Measurements from ENCODE around the gene FAM199X. TPM values are rescaled to one million over a fixed set of nuclear protein-coding genes. Genes with fewer than 3 reads are reported as not detected.

The FAM199X gene
- total RNA-seq = 10 to 100 TPM; 16.5 to 19.1 TPM
- polyA plus RNA-seq (ENCODE audit: insufficient read length in 6 of 6) = 10 to 100 TPM; 23.4 to 29.3 (median 27.3) TPM
- long read RNA-seq, donor 1, full-length matches to known transcripts = 2 of 2 reads
- long read RNA-seq, donor 1, partial matches to known transcripts = 0 of 2 reads
- long read RNA-seq, donor 1, other reads (novel, unspliced or antisense) = 0 of 2 reads
- long read RNA-seq, donor 2, full-length matches to known transcripts = 2 of 2 reads
- long read RNA-seq, donor 2, partial matches to known transcripts = 0 of 2 reads
- long read RNA-seq, donor 2, other reads (novel, unspliced or antisense) = 0 of 2 reads
- long read RNA-seq, donor 3 = 0 reads
- long read RNA-seq, donor 4, partial matches to known transcripts = 1 of 1 reads
- long read RNA-seq, donor 4, other reads (novel, unspliced or antisense) = 0 of 1 reads
- long read RNA-seq, donor 5, full-length matches to known transcripts = 2 of 2 reads
- long read RNA-seq, donor 5, partial matches to known transcripts = 0 of 2 reads
- long read RNA-seq, donor 5, other reads (novel, unspliced or antisense) = 0 of 2 reads
- long read RNA-seq, donor 6, full-length matches to known transcripts = 4 of 4 reads
- long read RNA-seq, donor 6, partial matches to known transcripts = 0 of 4 reads
- long read RNA-seq, donor 6, other reads (novel, unspliced or antisense) = 0 of 4 reads
- long read RNA-seq, donor 7, full-length matches to known transcripts = 5 of 5 reads
- long read RNA-seq, donor 7, partial matches to known transcripts = 0 of 5 reads
- long read RNA-seq, donor 7, other reads (novel, unspliced or antisense) = 0 of 5 reads
- long read RNA-seq, donor 8, full-length matches to known transcripts = 2 of 2 reads
- long read RNA-seq, donor 8, partial matches to known transcripts = 0 of 2 reads
- long read RNA-seq, donor 8, other reads (novel, unspliced or antisense) = 0 of 2 reads
- long read RNA-seq, donor 9 = 0 reads
- long read RNA-seq, donor 10 = 0 reads
- long read RNA-seq, donor 11, full-length matches to known transcripts = 3 of 3 reads
- long read RNA-seq, donor 11, partial matches to known transcripts = 0 of 3 reads
- long read RNA-seq, donor 11, other reads (novel, unspliced or antisense) = 0 of 3 reads
- long read RNA-seq, donor 12, full-length matches to known transcripts = 5 of 5 reads
- long read RNA-seq, donor 12, partial matches to known transcripts = 0 of 5 reads
- long read RNA-seq, donor 12, other reads (novel, unspliced or antisense) = 0 of 5 reads

GRCh38 chrX:104165894-104166734 is at the start of gene FAM199X:
FAM199X (plus strand) TSS chrX:104166453; CDS start chrX:104166786, 333 bp downstream.
- TF ChIP-seq, protein P1, sequence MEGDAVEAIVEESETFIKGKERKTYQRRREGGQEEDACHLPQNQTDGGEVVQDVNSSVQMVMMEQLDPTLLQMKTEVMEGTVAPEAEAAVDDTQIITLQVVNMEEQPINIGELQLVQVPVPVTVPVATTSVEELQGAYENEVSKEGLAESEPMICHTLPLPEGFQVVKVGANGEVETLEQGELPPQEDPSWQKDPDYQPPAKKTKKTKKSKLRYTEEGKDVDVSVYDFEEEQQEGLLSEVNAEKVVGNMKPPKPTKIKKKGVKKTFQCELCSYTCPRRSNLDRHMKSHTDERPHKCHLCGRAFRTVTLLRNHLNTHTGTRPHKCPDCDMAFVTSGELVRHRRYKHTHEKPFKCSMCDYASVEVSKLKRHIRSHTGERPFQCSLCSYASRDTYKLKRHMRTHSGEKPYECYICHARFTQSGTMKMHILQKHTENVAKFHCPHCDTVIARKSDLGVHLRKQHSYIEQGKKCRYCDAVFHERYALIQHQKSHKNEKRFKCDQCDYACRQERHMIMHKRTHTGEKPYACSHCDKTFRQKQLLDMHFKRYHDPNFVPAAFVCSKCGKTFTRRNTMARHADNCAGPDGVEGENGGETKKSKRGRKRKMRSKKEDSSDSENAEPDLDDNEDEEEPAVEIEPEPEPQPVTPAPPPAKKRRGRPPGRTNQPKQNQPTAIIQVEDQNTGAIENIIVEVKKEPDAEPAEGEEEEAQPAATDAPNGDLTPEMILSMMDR (IDR thresholded peaks at IDR 0.05) = peak; percentile 66 to 93
- H3K36me3 ChIP-seq = no peaks in the 10 kb centered on the region
- DNase-seq (peak; percentile 74 to 98 (median 89)), ATAC-seq (peak; percentile 99)
- intact Hi-C loops (cut with DNase I) = no loop called here
- H3K4me3 ChIP-seq = peak within 1 kb of the TSS; percentile 57 to 70
- H3K9me3 ChIP-seq = no peaks in the 10 kb centered on the region
- H3K27me3 ChIP-seq = no peaks in the 10 kb centered on the region
- peaks cover 0 to 13% of the 10 kb centered on the region in 2 donors for H3K4me1 ChIP-seq
- H3K27ac ChIP-seq = peak within 1 kb of the TSS; percentile 71 to 87

DNA sequence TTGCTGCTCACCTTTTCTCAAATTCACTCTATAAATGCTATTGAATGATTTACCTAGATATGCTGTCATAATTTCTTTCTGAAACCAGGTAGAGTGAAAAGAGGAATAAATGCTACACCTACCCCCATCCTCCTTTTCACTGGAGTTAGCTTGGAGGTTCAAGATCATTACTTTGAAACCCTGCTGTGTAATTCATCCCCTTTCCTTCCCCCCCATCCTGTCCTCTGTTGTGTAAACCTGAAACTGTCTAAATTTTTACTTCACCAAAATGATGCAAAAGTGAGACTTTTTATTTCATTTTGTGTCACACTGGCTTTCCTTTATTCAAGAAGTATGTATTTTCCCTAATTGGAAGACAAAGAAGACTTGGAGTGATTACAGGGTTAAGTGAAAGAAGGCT is 48.5 kb upstream of the FAM199X start:
- Histone ChIP-seq H3K4me1 (no peaks in the 10 kb centered on the region), H3K27me3 (peaks cover 0 to 3% of the 10 kb centered on the region in 2 donors), H3K27ac (no peak overlapping the region), H3K4me3 (no peak overlapping the region), H3K9me3 (no peaks in the 10 kb centered on the region), H3K36me3 (no peaks in the 10 kb centered on the region)
- TF ChIP-seq, protein P1 (IDR thresholded peaks at IDR 0.05) = no peak
- DNase-seq = no peak
- intact Hi-C loops (cut with DNase I) = no loop called here
- ATAC-seq = no peak

GRCh38 chrX:104118765-104119164 is 47.5 kb upstream of the FAM199X start:
- intact Hi-C loops (cut with DNase I) = no loop called here
- H3K27me3 ChIP-seq = no peaks in the 10 kb centered on the region
- DNase-seq (no peak), ATAC-seq (no peak)
- H3K4me1 ChIP-seq = no peaks in the 10 kb centered on the region
- TF ChIP-seq, protein P1 (IDR thresholded peaks at IDR 0.05) = no peak
- no peaks in the 10 kb centered on the region for H3K36me3 ChIP-seq
- no peaks in the 10 kb centered on the region for H3K9me3 ChIP-seq
- no peak overlapping the region for H3K4me3 ChIP-seq
- no peak overlapping the region for H3K27ac ChIP-seq

DNA sequence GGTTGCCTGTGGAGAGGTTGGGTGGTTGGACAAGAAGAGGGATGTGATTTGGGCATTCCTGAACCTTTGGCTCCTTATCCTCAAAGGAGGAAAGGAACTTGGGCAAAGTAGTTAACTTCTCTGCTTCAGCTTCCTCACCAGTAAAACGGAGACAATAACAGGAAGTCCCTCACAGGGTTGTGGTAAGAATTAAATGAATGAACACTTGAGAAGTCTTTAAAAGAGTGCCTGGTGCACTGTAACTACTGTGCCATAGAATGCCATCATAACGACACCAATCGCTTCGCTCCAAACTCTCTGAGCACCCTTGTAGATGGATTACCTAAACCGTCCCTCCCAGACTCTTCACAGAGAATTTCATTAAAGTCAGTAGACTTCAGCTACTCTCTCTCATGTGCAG is 43.4 kb upstream of the FAM199X start:
- H3K4me3 ChIP-seq = no peak overlapping the region
- no peaks in the 10 kb centered on the region for H3K4me1 ChIP-seq
- H3K36me3 ChIP-seq = no peaks in the 10 kb centered on the region
- no peak overlapping the region for H3K27ac ChIP-seq
- intact Hi-C loops (cut with DNase I) = no loop called here
- no peaks in the 10 kb centered on the region for H3K9me3 ChIP-seq
- TF ChIP-seq, protein P1 (IDR thresholded peaks at IDR 0.05) = no peak
- ATAC-seq (no peak), DNase-seq (no peak)
- H3K27me3 ChIP-seq = no peaks in the 10 kb centered on the region

Data from left lung (tissue), 14 donors.